DMS153 treated with DMSO at 0.1 percent for 48 hours (cell line): ENCODE data around the gene SYNJ2BP.
"Not testable (repeated sequence)": the region's sequence is repeated elsewhere in the genome, so short reads cannot be mapped to it uniquely, and the experiment has no call there.

ENCODE experiments used
- DNase-seq: peaks from one replicate; lab custom pipeline; 2025; ENCODE audit not compliant: unreplicated experiment; lab: John Stamatoyannopoulos, UW

Gene SYNJ2BP

GRCh38 chr14:70416725-70417349 lies at the start of gene SYNJ2BP:
Gene SYNJ2BP (minus strand): TSS chr14:70417090. CDS start chr14:70416963, 127 bp downstream.
- peak; percentile 86 for DNase-seq

GRCh38 chr14:70454731-70455130 lies 37.8 kb upstream of the SYNJ2BP start:
- DNase-seq, result no peak

- DNase-seq, result no peak
These were observed 35.0 kb upstream of the SYNJ2BP start, which contains the start of gene ADAM21 for GRCh38 chr14:70451874-70452273. Gene ADAM21 (plus strand): TSS chr14:70452174. CDS start chr14:70457500, 5,326 bp downstream.

GRCh38 chr14:70448633-70449340 lies 31.9 kb upstream of the SYNJ2BP start:
- no peak for DNase-seq

GRCh38 chr14:70442750-70443149 lies 25.9 kb upstream of the SYNJ2BP start:
- no peak for DNase-seq

- no peak for DNase-seq
These were observed 24.8 kb upstream of the SYNJ2BP start for GRCh38 chr14:70441641-70442040.

GRCh38 chr14:70436867-70437266 lies 20.0 kb upstream of the SYNJ2BP start:
- DNase-seq, result no peak

GRCh38 chr14:70426555-70426954 lies 9.7 kb upstream of the SYNJ2BP start:
- DNase-seq, result not testable (repeated sequence)

- no peak for DNase-seq
These were observed 8.5 kb upstream of the SYNJ2BP start for GRCh38 chr14:70425354-70425753.

GRCh38 chr14:70422538-70422937 lies 5.6 kb upstream of the SYNJ2BP start:
- no peak for DNase-seq

- not testable (repeated sequence) for DNase-seq
These were observed 2.5 kb upstream of the SYNJ2BP start for GRCh38 chr14:70419270-70419931.

GRCh38 chr14:70416338-70416724 lies 559 bp downstream of the SYNJ2BP start:
- DNase-seq, result peak; percentile 45

GRCh38 chr14:70415788-70416187 lies 1.1 kb downstream of the SYNJ2BP start:
- no peak for DNase-seq

- DNase-seq, result no peak
These were observed 9.3 kb downstream of the SYNJ2BP start for GRCh38 chr14:70407621-70408020.

- DNase-seq, result not testable (repeated sequence)
These were observed 10.7 kb downstream of the SYNJ2BP start for GRCh38 chr14:70406216-70406615.

- DNase-seq, result not testable (repeated sequence)
These were observed 13.6 kb downstream of the SYNJ2BP start for GRCh38 chr14:70403335-70403734.

GRCh38 chr14:70401643-70402042 lies 15.2 kb downstream of the SYNJ2BP start:
- no peak for DNase-seq

- no peak for DNase-seq
These were observed 18.0 kb downstream of the SYNJ2BP start for GRCh38 chr14:70398706-70399431.

GRCh38 chr14:70398280-70398679 lies 18.6 kb downstream of the SYNJ2BP start:
- no peak for DNase-seq

- no peak for DNase-seq
These were observed 19.1 kb downstream of the SYNJ2BP start for GRCh38 chr14:70397746-70398145.

GRCh38 chr14:70394674-70395306 lies 22.1 kb downstream of the SYNJ2BP start:
- DNase-seq, result no peak
